Smooth muscle cell (in vitro differentiated cells): Measurements from ENCODE around the gene DNTTIP2. TPM values are rescaled to one million over a fixed set of nuclear protein-coding genes. Genes with fewer than 3 reads are reported as not detected.
"Not testable (repeated sequence)": the region's sequence is repeated elsewhere in the genome, so short reads cannot be mapped to it uniquely, and the experiment has no call there.

Experiments
- DNase-seq: peaks from one replicate; lab custom pipeline; 2025; ENCODE audit not compliant: unreplicated experiment; lab: John Stamatoyannopoulos, UW
- H2AFZ ChIP-seq: fragments of 200-600 bp; sonication (generic); 2 replicates; pipeline ENCODE4 v1.6.0; 2016; ENCODE audit warnings: antibody characterized with exemption, low read depth, mild to moderate bottlenecking
- H3F3A ChIP-seq: fragments of 200-600 bp; sonication (generic); 2 replicates; pipeline ENCODE4 v1.6.0; 2017; ENCODE audit warnings: antibody characterized with exemption, low read depth
- H3K27ac ChIP-seq: fragments of 200-600 bp; sonication (generic); 2 replicates; pipeline ENCODE4 v1.5.1; 2016; ENCODE audit warnings: low read depth, mild to moderate bottlenecking
- H3K27me3 ChIP-seq: fragments of 200-600 bp; sonication (generic); 2 replicates; pipeline ENCODE4 v1.6.1; 2016; ENCODE audit warnings: low read depth, mild to moderate bottlenecking
- H3K36me3 ChIP-seq: fragments of 200-600 bp; sonication (generic); 2 replicates; pipeline ENCODE4 v1.5.1; 2016; ENCODE audit warnings: low read depth
- H3K4me1 ChIP-seq: fragments of 200-600 bp; sonication (generic); 2 replicates; pipeline ENCODE4 v1.5.1; 2016; ENCODE audit warnings: low read depth
- H3K4me2 ChIP-seq: fragments of 200-600 bp; sonication (generic); 2 replicates; pipeline ENCODE4 v1.6.0; 2016; ENCODE audit warnings: mild to moderate bottlenecking
- H3K4me3 ChIP-seq: fragments of 200-600 bp; sonication (generic); 2 replicates; pipeline ENCODE4 v1.5.1; 2016; ENCODE audit warnings: mild to moderate bottlenecking
- H3K79me2 ChIP-seq: fragments of 200-600 bp; sonication (generic); 2 replicates; pipeline ENCODE4 v1.6.0; 2016; ENCODE audit warnings: low read depth, mild to moderate bottlenecking
- H3K9ac ChIP-seq: fragments of 200-600 bp; sonication (generic); 2 replicates; pipeline ENCODE4 v1.6.0; 2016; ENCODE audit warnings: low read depth
- H3K9me3 ChIP-seq: fragments of 200-600 bp; sonication (generic); replicated peaks from 2 replicates; pipeline ENCODE4 v1.5.1; 2016; ENCODE audit warnings: low read depth
- H4K20me1 ChIP-seq: fragments of 200-600 bp; sonication (generic); 2 replicates; pipeline ENCODE4 v1.6.0; 2016; ENCODE audit warnings: low read depth
- CTCF ChIP-seq: fragments of 200-600 bp; sonication (generic); IDR thresholded peaks from 2 replicates; pipeline ENCODE4 v1.5.1; 2017; ENCODE audit warnings: borderline replicate concordance, mild to moderate bottlenecking, antibody characterized with exemption; ENCODE audit not compliant: insufficient read depth, poor library complexity, severe bottlenecking
- WGBS: methylation state at CpG from one replicate; pipeline ENCODE4 v1.1.7; 2016; ENCODE audit warnings: low lambda C conversion rate; 5-methylcytosine and 5-hydroxymethylcytosine counted together
- polyA plus RNA-seq: library from polyadenylated mRNA; unstranded; fragments of >200 nt; fragmentation: Nextera tagmentation; extraction: Ambion mirVana; gene quantifications from 2 replicates; pipeline ENCODE4 v1.2.1, GENCODE V29; 2016
- total RNA-seq: library from RNA; depleted of rRNA; stranded (reverse); fragments of >200 nt; gene quantifications from 2 replicates; pipeline ENCODE4 v1.2.3, GENCODE V29; 2014

DNTTIP2 gene
- total and polyA plus RNA-seq, 2 experiments from 2014 or later: 42.7 to 44.9 TPM

GRCh38 chr1:93851878-93852277 is 27.1 kb downstream of the DNTTIP2 start:
- DNase-seq: no peak
- no peaks in the 10 kb centered on the region for H3K4me1 ChIP-seq
- H3K27ac ChIP-seq: no peak overlapping the region
- WGBS: no CpG with 5 or more reads among the region's 1 CpG
- H3K27me3 ChIP-seq: no peaks in the 10 kb centered on the region
- TF ChIP-seq CTCF: no peak
- H2AFZ ChIP-seq: no peak overlapping the region
- no peaks in the 10 kb centered on the region for H3K79me2 ChIP-seq
- no peaks in the 10 kb centered on the region for H4K20me1 ChIP-seq
- H3K36me3 ChIP-seq: no peaks in the 10 kb centered on the region
- no peaks in the 10 kb centered on the region for H3K9me3 ChIP-seq
- no peak overlapping the region for H3K4me3 ChIP-seq
- H3K4me2 ChIP-seq: no peak overlapping the region
- no peak overlapping the region for H3K9ac ChIP-seq
- peaks cover 3% of the 10 kb centered on the region for H3F3A ChIP-seq

- Histone ChIP-seq H3K4me1 (no peaks in the 10 kb centered on the region), H3K27me3 (no peaks in the 10 kb centered on the region), H3K4me2 (no peak overlapping the region), H3K27ac (no peak overlapping the region), H3K9ac (no peak overlapping the region), H3F3A (peaks cover 3% of the 10 kb centered on the region), H3K4me3 (no peak overlapping the region), H3K36me3 (no peaks in the 10 kb centered on the region), H3K9me3 (no peaks in the 10 kb centered on the region), H4K20me1 (no peaks in the 10 kb centered on the region), H3K79me2 (no peaks in the 10 kb centered on the region), H2AFZ (no peak overlapping the region)
- no peak for DNase-seq
- no peak for TF ChIP-seq CTCF
These were observed 27.7 kb downstream of the DNTTIP2 start for GRCh38 chr1:93851327-93851712.

- 41% methylated on average over 10 of the region's 10 CpGs for WGBS
- not testable (repeated sequence) for H3K4me3 ChIP-seq, H3K4me2 ChIP-seq, H3K9ac ChIP-seq, H4K20me1 ChIP-seq, H3K36me3 ChIP-seq, H3F3A ChIP-seq, DNase-seq, H3K4me1 ChIP-seq, H3K27me3 ChIP-seq, H3K27ac ChIP-seq, H3K79me2 ChIP-seq, H3K9me3 ChIP-seq, H2AFZ ChIP-seq
- TF ChIP-seq CTCF: peak; percentile 56
These were observed 28.2 kb downstream of the DNTTIP2 start for GRCh38 chr1:93850687-93851326.

- Histone ChIP-seq H4K20me1 (no peaks in the 10 kb centered on the region), H2AFZ (peak overlapping the region; percentile 96), H3K27ac (peak overlapping the region; percentile 100), H3K4me2 (peak overlapping the region; percentile 94), H3K4me1 (peaks cover 11% of the 10 kb centered on the region), H3K36me3 (no peaks in the 10 kb centered on the region), H3K79me2 (no peaks in the 10 kb centered on the region), H3F3A (peaks cover 14% of the 10 kb centered on the region), H3K4me3 (peak overlapping the region; percentile 92), H3K9me3 (no peaks in the 10 kb centered on the region), H3K9ac (no peak overlapping the region), H3K27me3 (no peaks in the 10 kb centered on the region)
- TF ChIP-seq CTCF: no peak
- 74% methylated on average over 4 of the region's 4 CpGs for WGBS
- DNase-seq: no peak
These were observed 30.6 kb downstream of the DNTTIP2 start for GRCh38 chr1:93848350-93848883.
